M059J (cell line): Measurements from ENCODE around the gene RASA3. TPM values are rescaled to one million over a fixed set of nuclear protein-coding genes. Genes with fewer than 3 reads are reported as not detected.
"Not testable (repeated sequence)": the region's sequence is repeated elsewhere in the genome, so short reads cannot be mapped to it uniquely, and the experiment has no call there.

Experiments used
- DNase-seq: peaks from one replicate; pipeline ENCODE4 v3.0.0-alpha.2; 2012; ENCODE audit warnings: low read depth
- total RNA-seq: library from RNA; depleted of rRNA; stranded (reverse); fragments of >200 nt; shearing (Covaris generic); gene quantifications from 2 replicates; pipeline ENCODE4 v1.2.3, GENCODE V29; 2014

The RASA3 gene
- total RNA-seq, 1 experiment from 2014 or later: 23.9 TPM

GRCh38 chr13:114081761-114082681 lies 50.4 kb downstream of the RASA3 start:
- no peak for DNase-seq

GRCh38 chr13:114080739-114081561 lies 51.5 kb downstream of the RASA3 start:
- DNase-seq: no peak

GRCh38 chr13:114079601-114080536 lies 52.6 kb downstream of the RASA3 start:
- DNase-seq: no peak

- DNase-seq: no peak
Observed at GRCh38 chr13:114078461-114079451, 53.7 kb downstream of the RASA3 start.

GRCh38 chr13:114077933-114078325 lies 54.5 kb downstream of the RASA3 start:
- peak; percentile 15 for DNase-seq

GRCh38 chr13:114077099-114077932 lies 55.1 kb downstream of the RASA3 start:
- no peak for DNase-seq

- no peak for DNase-seq
Observed at GRCh38 chr13:114076329-114077090, 55.9 kb downstream of the RASA3 start.

GRCh38 chr13:114075811-114076210 lies 56.6 kb downstream of the RASA3 start:
- DNase-seq: not testable (repeated sequence)

GRCh38 chr13:114074671-114075315 lies 57.6 kb downstream of the RASA3 start:
- no peak for DNase-seq

- no peak for DNase-seq
Observed at GRCh38 chr13:114073881-114074612, 58.4 kb downstream of the RASA3 start.

GRCh38 chr13:114072421-114072820 lies 60.0 kb downstream of the RASA3 start:
- DNase-seq: no peak

GRCh38 chr13:114071991-114072390 lies 60.4 kb downstream of the RASA3 start:
- no peak for DNase-seq

- peak; percentile 7 for DNase-seq
Observed at GRCh38 chr13:114071410-114071809, 61.0 kb downstream of the RASA3 start.

- no peak for DNase-seq
Observed at GRCh38 chr13:114070098-114070799, 62.2 kb downstream of the RASA3 start.

- no peak for DNase-seq
Observed at GRCh38 chr13:114069376-114070097, 62.9 kb downstream of the RASA3 start.
